HEK293 (cell line): Measurements from ENCODE around the gene TNIK.

ENCODE experiments used
- GLIS2 ChIP-seq: fragments of 450-650 bp; formaldehyde crosslinking; IDR thresholded peaks from 2 replicates; pipeline ENCODE4 v1.5.1; 2016; ENCODE audit warnings: missing biosample characterization, missing genetic modification characterization
- KLF10 ChIP-seq: fragments of 450-650 bp; IDR thresholded peaks from 2 replicates; pipeline ENCODE4 v1.5.1; 2018; ENCODE audit warnings: missing biosample characterization, mild to moderate bottlenecking, missing genetic modification characterization
- OVOL3 ChIP-seq: fragments of 450-650 bp; formaldehyde crosslinking; IDR thresholded peaks from 2 replicates; pipeline ENCODE4 v1.5.1; 2016; ENCODE audit warnings: missing biosample characterization, missing genetic modification characterization
- SALL2 ChIP-seq: fragments of 450-650 bp; formaldehyde crosslinking; IDR thresholded peaks from 2 replicates; pipeline ENCODE4 v1.5.0; 2017; ENCODE audit warnings: missing biosample characterization, mild to moderate bottlenecking, missing genetic modification characterization, borderline replicate concordance
- SCRT1 ChIP-seq: fragments of 450-650 bp; formaldehyde crosslinking; IDR thresholded peaks from 2 replicates; pipeline ENCODE4 v1.5.1; 2016; ENCODE audit warnings: missing biosample characterization, missing genetic modification characterization, borderline replicate concordance
- SP3 ChIP-seq: fragments of 450-650 bp; formaldehyde crosslinking; IDR thresholded peaks from 2 replicates; pipeline ENCODE4 v1.5.1; 2016; ENCODE audit warnings: missing biosample characterization, missing genetic modification characterization
- SP7 ChIP-seq: fragments of 450-650 bp; formaldehyde crosslinking; IDR thresholded peaks from 2 replicates; pipeline ENCODE4 v1.5.1; 2016; ENCODE audit warnings: missing biosample characterization, missing genetic modification characterization
- ZBTB1 ChIP-seq: fragments of 450-650 bp; formaldehyde crosslinking; IDR thresholded peaks from 2 replicates; pipeline ENCODE4 v1.5.1; 2016; ENCODE audit warnings: missing biosample characterization, missing genetic modification characterization
- ZBTB17 ChIP-seq: fragments of 450-650 bp; formaldehyde crosslinking; IDR thresholded peaks from 2 replicates; pipeline ENCODE4 v1.5.1; 2016; ENCODE audit warnings: missing biosample characterization, missing genetic modification characterization
- ZBTB7A ChIP-seq: fragments of 450-650 bp; formaldehyde crosslinking; IDR thresholded peaks from 2 replicates; pipeline ENCODE4 v1.5.1; 2016; ENCODE audit warnings: low read depth, missing biosample characterization, missing genetic modification characterization
- ZBTB8A ChIP-seq: fragments of 450-650 bp; formaldehyde crosslinking; IDR thresholded peaks from 2 replicates; pipeline ENCODE4 v1.5.1; 2016; ENCODE audit warnings: missing biosample characterization, missing genetic modification characterization
- ZFHX2 ChIP-seq: fragments of 450-650 bp; formaldehyde crosslinking; conservative IDR thresholded peaks from 2 replicates; pipeline ENCODE4 v1.5.1; 2016; ENCODE audit warnings: missing biosample characterization, missing genetic modification characterization
- ZFP69B ChIP-seq: fragments of 450-650 bp; formaldehyde crosslinking; IDR thresholded peaks from 2 replicates; pipeline ENCODE4 v1.5.1; 2016; ENCODE audit warnings: missing biosample characterization, missing genetic modification characterization
- ZNF114 ChIP-seq: fragments of 450-650 bp; formaldehyde crosslinking; IDR thresholded peaks from 2 replicates; pipeline ENCODE4 v1.5.0; 2017; ENCODE audit warnings: missing biosample characterization, missing genetic modification characterization
- ZNF133 ChIP-seq: fragments of 450-650 bp; formaldehyde crosslinking; IDR thresholded peaks from 2 replicates; pipeline ENCODE4 v1.5.1; 2016; ENCODE audit warnings: missing biosample characterization, missing genetic modification characterization
- ZNF174 ChIP-seq: fragments of 450-650 bp; formaldehyde crosslinking; IDR thresholded peaks from 2 replicates; pipeline ENCODE4 v1.5.0; 2017; ENCODE audit warnings: missing biosample characterization, mild to moderate bottlenecking, missing genetic modification characterization
- ZNF223 ChIP-seq: fragments of 450-650 bp; formaldehyde crosslinking; IDR thresholded peaks from 2 replicates; pipeline ENCODE4 v1.5.1; 2016; ENCODE audit warnings: missing biosample characterization, missing genetic modification characterization
- ZNF26 ChIP-seq: fragments of 450-650 bp; formaldehyde crosslinking; IDR thresholded peaks from 2 replicates; pipeline ENCODE4 v1.5.1; 2016; ENCODE audit warnings: missing biosample characterization, missing genetic modification characterization
- ZNF311 ChIP-seq: fragments of 450-650 bp; formaldehyde crosslinking; IDR thresholded peaks from 2 replicates; pipeline ENCODE4 v1.5.1; 2017; ENCODE audit warnings: missing biosample characterization, missing genetic modification characterization, borderline replicate concordance
- ZNF335 ChIP-seq: fragments of 450-650 bp; formaldehyde crosslinking; conservative IDR thresholded peaks from 2 replicates; pipeline ENCODE4 v1.5.1; 2016; ENCODE audit warnings: missing biosample characterization, missing genetic modification characterization
- ZNF341 ChIP-seq: fragments of 450-650 bp; formaldehyde crosslinking; IDR thresholded peaks from 2 replicates; pipeline ENCODE4; 2016; ENCODE audit warnings: low read depth, missing biosample characterization, missing genetic modification characterization
- ZNF398 ChIP-seq: fragments of 450-650 bp; formaldehyde crosslinking; IDR thresholded peaks from 2 replicates; pipeline ENCODE4 v1.5.1; 2017; ENCODE audit warnings: missing biosample characterization, missing genetic modification characterization
- ZNF404 ChIP-seq: fragments of 450-650 bp; formaldehyde crosslinking; IDR thresholded peaks from 2 replicates; pipeline ENCODE4 v1.5.1; 2017; ENCODE audit warnings: missing biosample characterization, missing genetic modification characterization
- ZNF433 ChIP-seq: fragments of 450-650 bp; formaldehyde crosslinking; IDR thresholded peaks from 2 replicates; pipeline ENCODE4 v1.5.1; 2016; ENCODE audit warnings: missing biosample characterization, missing genetic modification characterization, low read depth
- ZNF510 ChIP-seq: fragments of 450-650 bp; formaldehyde crosslinking; IDR thresholded peaks from 2 replicates; pipeline ENCODE4 v1.5.1; 2018; ENCODE audit warnings: mild to moderate bottlenecking, missing genetic modification characterization, missing biosample characterization; ENCODE audit not compliant: insufficient replicate concordance
- ZNF521 ChIP-seq: fragments of 450-650 bp; formaldehyde crosslinking; IDR thresholded peaks from 2 replicates; pipeline ENCODE4 v1.5.1; 2017; ENCODE audit warnings: missing biosample characterization, mild to moderate bottlenecking, missing genetic modification characterization
- ZNF544 ChIP-seq: fragments of 450-650 bp; formaldehyde crosslinking; IDR thresholded peaks from 2 replicates; pipeline ENCODE4 v1.5.0; 2017; ENCODE audit warnings: missing biosample characterization, missing genetic modification characterization
- ZNF555 ChIP-seq: fragments of 450-650 bp; formaldehyde crosslinking; conservative IDR thresholded peaks from 2 replicates; pipeline ENCODE4 v1.5.1; 2017; ENCODE audit warnings: missing biosample characterization, mild to moderate bottlenecking, missing genetic modification characterization, inconsistent platforms
- ZNF558 ChIP-seq: fragments of 450-650 bp; formaldehyde crosslinking; IDR thresholded peaks from 2 replicates; pipeline ENCODE4 v1.5.1; 2016; ENCODE audit warnings: missing biosample characterization, missing genetic modification characterization
- ZNF560 ChIP-seq: fragments of 450-650 bp; formaldehyde crosslinking; IDR thresholded peaks from 2 replicates; pipeline ENCODE4 v1.5.1; 2017; ENCODE audit warnings: missing biosample characterization, missing genetic modification characterization, borderline replicate concordance
- ZNF596 ChIP-seq: fragments of 450-650 bp; IDR thresholded peaks from 2 replicates; pipeline ENCODE4 v1.5.0; 2018; ENCODE audit warnings: missing biosample characterization, mild to moderate bottlenecking, missing genetic modification characterization, moderate library complexity
- ZNF600 ChIP-seq: fragments of 450-650 bp; formaldehyde crosslinking; IDR thresholded peaks from 2 replicates; pipeline ENCODE4 v1.5.1; 2016; ENCODE audit warnings: missing biosample characterization, missing genetic modification characterization
- ZNF76 ChIP-seq: fragments of 450-650 bp; formaldehyde crosslinking; IDR thresholded peaks from 2 replicates; pipeline ENCODE4; 2016; ENCODE audit warnings: low read depth, missing biosample characterization, missing genetic modification characterization, borderline replicate concordance
- ZSCAN16 ChIP-seq: fragments of 450-650 bp; formaldehyde crosslinking; IDR thresholded peaks from 2 replicates; pipeline ENCODE4 v1.5.1; 2016; ENCODE audit warnings: missing biosample characterization, missing genetic modification characterization
- ZSCAN4 ChIP-seq: fragments of 450-650 bp; formaldehyde crosslinking; IDR thresholded peaks from 2 replicates; pipeline ENCODE4 v1.5.1; 2017; ENCODE audit warnings: missing biosample characterization, missing genetic modification characterization
- ZXDB ChIP-seq: fragments of 450-650 bp; formaldehyde crosslinking; IDR thresholded peaks from 2 replicates; pipeline ENCODE4 v1.5.1; 2016; ENCODE audit warnings: missing biosample characterization, missing genetic modification characterization
- TF ChIP-seq, protein P1 (sequence below): fragments of 450-650 bp; formaldehyde crosslinking; IDR thresholded peaks from 2 replicates; pipeline ENCODE4 v1.5.1; 2016; ENCODE audit warnings: missing biosample characterization, missing genetic modification characterization

Gene TNIK

GRCh38 chr3:171459942-171460724 is at the start of gene TNIK (continued):
- TF ChIP-seq ZNF76 (no peak), ZNF600 (tag by site-specific recombination) (peak; percentile 88), ZNF223 (tag by site-specific recombination) (no peak), ZNF560 (tag by site-specific recombination) (no peak), ZNF433 (tag by site-specific recombination) (no peak), ZNF341 (tag by site-specific recombination) (no peak), GLIS2 (tag by site-specific recombination) (peak; percentile 85), KLF10 (tag by site-specific recombination) (peak; percentile 77), ZSCAN16 (tag by site-specific recombination) (no peak), ZNF404 (no peak), ZNF510 (tag by site-specific recombination) (no peak), ZNF26 (tag by site-specific recombination) (no peak), ZXDB (no peak; the same call in 1 of the 2 replicates), ZBTB1 (no peak), ZBTB7A (tag by site-specific recombination) (0 out of 2 replicates have a peak, but pooled peaks have one; percentile 37), OVOL3 (tag by site-specific recombination) (no peak), ZNF311 (tag by site-specific recombination) (no peak), ZBTB8A (tag by site-specific recombination) (peak; percentile 87), SCRT1 (no peak), ZNF555 (no peak), ZNF174 (tag by site-specific recombination) (no peak), ZSCAN4 (tag by site-specific recombination) (no peak), ZNF398 (peak; percentile 63), ZNF335 (tag by site-specific recombination) (no peak), SALL2 (tag by site-specific recombination) (no peak), ZBTB17 (tag by site-specific recombination) (peak; percentile 63), ZFP69B (tag by site-specific recombination) (peak; percentile 75), ZNF544 (tag by site-specific recombination) (no peak), ZNF133 (tag by site-specific recombination) (no peak), SP7 (tag by site-specific recombination) (peak; percentile 77), ZNF558 (tag by site-specific recombination) (no peak; the same call in 1 of the 2 replicates), ZNF596 (tag by site-specific recombination) (no peak), ZFHX2 (peak; percentile 99), SP3 (tag by site-specific recombination) (peak; percentile 84), ZNF521 (no peak), ZNF114 (no peak)
- TF ChIP-seq, protein P1, sequence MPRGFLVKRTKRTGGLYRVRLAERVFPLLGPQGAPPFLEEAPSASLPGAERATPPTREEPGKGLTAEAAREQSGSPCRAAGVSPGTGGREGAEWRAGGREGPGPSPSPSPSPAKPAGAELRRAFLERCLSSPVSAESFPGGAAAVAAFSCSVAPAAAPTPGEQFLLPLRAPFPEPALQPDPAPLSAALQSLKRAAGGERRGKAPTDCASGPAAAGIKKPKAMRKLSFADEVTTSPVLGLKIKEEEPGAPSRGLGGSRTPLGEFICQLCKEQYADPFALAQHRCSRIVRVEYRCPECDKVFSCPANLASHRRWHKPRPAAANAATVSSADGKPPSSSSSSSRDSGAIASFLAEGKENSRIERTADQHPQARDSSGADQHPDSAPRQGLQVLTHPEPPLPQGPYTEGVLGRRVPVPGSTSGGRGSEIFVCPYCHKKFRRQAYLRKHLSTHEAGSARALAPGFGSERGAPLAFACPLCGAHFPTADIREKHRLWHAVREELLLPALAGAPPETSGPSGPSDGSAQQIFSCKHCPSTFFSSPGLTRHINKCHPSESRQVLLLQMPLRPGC (tag by site-specific recombination): peak; percentile 32; the same call in 1 of the 2 replicates
